CD4-positive, alpha-beta T cell (primary cell): ENCODE data around the gene KLHDC8B. TPM values are rescaled to one million over a fixed set of nuclear protein-coding genes. Genes with fewer than 3 reads are reported as not detected.

Experiments used
- ATAC-seq: fragments of 200-7000 bp; cut with Tn5 transposase; one replicate; pipeline ENCODE4 v1.10.0; 2022; ENCODE audit warnings: mild to moderate bottlenecking; ENCODE audit not compliant: poor library complexity
- CTCF ChIA-PET: fragments of 350-600 bp; sonication (Branson Sonifier 250); formaldehyde crosslinking; loops from one replicate; lab custom pipeline; 2021; ENCODE audit warnings: antibody characterized with exemption, inconsistent platforms; lab: Charles Lee
- POLR2A ChIA-PET: fragments of 350-600 bp; sonication (Branson Sonifier 250); formaldehyde crosslinking; loops from one replicate; lab custom pipeline; 2021; ENCODE audit warnings: antibody characterized with exemption, inconsistent platforms; lab: Charles Lee
- DNase-seq, 14 experiments: peaks; one replicate each; pipeline ENCODE4 v3.0.0-alpha.2; 2013 to 2020; ENCODE audit warnings: mixed read lengths in 2 of 14
- H3K27ac ChIP-seq, 2 donors: one replicate each; pipeline versions ENCODE4 v1.5.1 to v1.7.0; 2013; ENCODE audit warnings: low read length in 2 of 2, low read depth in 1 of 2, mild to moderate bottlenecking in 1 of 2
- H3K27me3 ChIP-seq, 2 experiments: 1 replicate in 1 of 2; 2 replicates in 1 of 2; pipeline versions ENCODE4 v1.6.1 to v1.7.0; 2013; ENCODE audit warnings: low read length in 2 of 2, control low read depth in 1 of 2, mild to moderate bottlenecking in 1 of 2, moderate library complexity in 1 of 2; ENCODE audit not compliant: insufficient read depth in 2 of 2, control insufficient read depth in 1 of 2
- H3K36me3 ChIP-seq: one replicate; pipeline ENCODE4 v1.6.1; 2013; ENCODE audit warnings: low read length, control low read depth; ENCODE audit not compliant: insufficient read depth
- H3K4me1 ChIP-seq: one replicate; pipeline ENCODE4 v1.6.1; 2013; ENCODE audit warnings: low read length, control low read depth; ENCODE audit not compliant: insufficient read depth
- H3K4me3 ChIP-seq: one replicate; pipeline ENCODE4 v1.5.1; 2013; ENCODE audit warnings: mild to moderate bottlenecking, low read length, moderate library complexity
- H3K9me3 ChIP-seq, 2 experiments: 1 replicate in 1 of 2; 2 replicates in 1 of 2; pipeline versions ENCODE4 v1.6.1 to v1.7.0; 2013; ENCODE audit warnings: low read length in 2 of 2, mild to moderate bottlenecking in 2 of 2, control low read depth in 1 of 2, moderate library complexity in 1 of 2; ENCODE audit not compliant: control insufficient read depth in 1 of 2, insufficient read depth in 1 of 2
- H3K27ac Mint-ChIP-seq: one replicate; pipeline ENCODE4 v1.8.0; 2020; ENCODE audit warnings: mixed read lengths
- H3K27me3 Mint-ChIP-seq: one replicate; pipeline ENCODE4 v1.8.0; 2021; ENCODE audit warnings: mixed read lengths
- H3K36me3 Mint-ChIP-seq: one replicate; pipeline ENCODE4 v1.8.0; 2021; ENCODE audit warnings: low read depth, mixed read lengths
- H3K4me1 Mint-ChIP-seq: one replicate; pipeline ENCODE4 v1.8.0; 2021; ENCODE audit warnings: low read depth, mixed read lengths
- H3K4me3 Mint-ChIP-seq: one replicate; pipeline ENCODE4 v1.8.0; 2020; ENCODE audit warnings: mild to moderate bottlenecking, mixed read lengths
- H3K9me3 Mint-ChIP-seq: one replicate; pipeline ENCODE4 v1.8.0; 2020; ENCODE audit warnings: mixed read lengths
- CTCF ChIP-seq: fragments of 200-600 bp; IDR thresholded peaks from one replicate; pipeline ENCODE4 v1.8.0; 2022; ENCODE audit warnings: antibody characterized with exemption, mild to moderate bottlenecking
- intact Hi-C, 2 experiments: fragments of 100-400 bp; cut with DNase I in 1 of 2; cut with micrococcal nuclease in 1 of 2; formaldehyde crosslinking; loops; one replicate each; pipeline versions ENCODE4 v1.15.1 to v1.9.0; 2023 to 2025; cut with DNase I, micrococcal nuclease
- total RNA-seq, 174 experiments: library from RNA in 2 of 174; stranded (reverse) in 2 of 174; gene quantifications; one replicate each; pipeline ENCODE4 v1.2.3 and lab custom pipeline; 2021 to 2026

The KLHDC8B gene
- total RNA-seq, 2 experiments from 2014 or later, result 1.2 to 1.6 TPM

- Histone ChIP-seq H3K36me3 (no peaks in the 10 kb centered on the region), H3K27me3 (no peaks in the 10 kb centered on the region), H3K4me3 (no peak overlapping the region), H3K27ac (no peak overlapping the region), H3K9me3 (no peaks in the 10 kb centered on the region), H3K4me1 (no peaks in the 10 kb centered on the region)
- Mint-ChIP-seq H3K4me3 (no peak overlapping the region), H3K4me1 (no peaks in the 10 kb centered on the region), H3K36me3 (no peaks in the 10 kb centered on the region), H3K27ac (no peak overlapping the region), H3K9me3 (no peaks in the 10 kb centered on the region), H3K27me3 (peaks cover 16% of the 10 kb centered on the region)
- ATAC-seq (no peak), DNase-seq (no peak)
- intact Hi-C loops, result no loop called here
- ChIA-PET POLR2A (no interaction called here), CTCF (no interaction called here)
- no peak for TF ChIP-seq CTCF
Observed at GRCh38 chr3:49183873-49184272, 12.5 kb downstream of the KLHDC8B start.

GRCh38 chr3:49191741-49192140, 20.3 kb downstream of the KLHDC8B start:
- CTCF ChIA-PET, result no interaction called here
- Histone ChIP-seq H3K4me1 (no peaks in the 10 kb centered on the region), H3K27ac (no peak overlapping the region), H3K36me3 (no peaks in the 10 kb centered on the region), H3K27me3 (no peaks in the 10 kb centered on the region), H3K4me3 (no peak overlapping the region), H3K9me3 (no peaks in the 10 kb centered on the region)
- Mint-ChIP-seq H3K27me3 (peaks cover 23% of the 10 kb centered on the region), H3K4me3 (no peak overlapping the region), H3K36me3 (no peaks in the 10 kb centered on the region), H3K27ac (no peak overlapping the region), H3K9me3 (no peaks in the 10 kb centered on the region), H3K4me1 (no peaks in the 10 kb centered on the region)
- ATAC-seq, result no peak
- intact Hi-C loops, result no loop called here
- no peak for DNase-seq
- no peak for TF ChIP-seq CTCF
- POLR2A ChIA-PET, result no interaction called here

- POLR2A ChIA-PET, result no interaction called here
- Histone ChIP-seq H3K27ac (no peak overlapping the region), H3K4me3 (no peak overlapping the region), H3K4me1 (no peaks in the 10 kb centered on the region), H3K9me3 (peaks cover 0 to 12% of the 10 kb centered on the region in 2 experiments), H3K36me3 (no peaks in the 10 kb centered on the region), H3K27me3 (peaks cover 0 to 9% of the 10 kb centered on the region in 2 experiments)
- Mint-ChIP-seq H3K36me3 (no peaks in the 10 kb centered on the region), H3K27ac (no peak overlapping the region), H3K9me3 (no peaks in the 10 kb centered on the region), H3K27me3 (peaks cover 17% of the 10 kb centered on the region), H3K4me1 (no peaks in the 10 kb centered on the region), H3K4me3 (no peak overlapping the region)
- intact Hi-C loops, result no loop called here
- no peak for TF ChIP-seq CTCF
- CTCF ChIA-PET, result no interaction called here
- DNase-seq (no peak), ATAC-seq (no peak)
Observed at GRCh38 chr3:49198161-49198560, 26.8 kb downstream of the KLHDC8B start.
